BE2C (cell line): ENCODE results near the gene SKIL.

Experiments used
- DNase-seq: peaks from one replicate; pipeline ENCODE4 v3.0.0-alpha.2; 2020
- H3K27me3 ChIP-seq: fragments of 250-450 bp; sonication (Bioruptor Pico); 2 replicates; pipeline ENCODE4 v1.5.1; 2020; ENCODE audit warnings: mild to moderate bottlenecking
- H3K36me3 ChIP-seq: fragments of 250-450 bp; sonication (Bioruptor Pico); 2 replicates; pipeline ENCODE4 v1.5.1; 2020; ENCODE audit warnings: mild to moderate bottlenecking
- H3K4me1 ChIP-seq: fragments of 250-450 bp; sonication (Bioruptor Pico); 2 replicates; pipeline ENCODE4 v1.5.1; 2020
- H3K4me3 ChIP-seq: 2 replicates; pipeline ENCODE4 v1.5.1; 2011; ENCODE audit warnings: low read depth, low read length
- H3K9me3 ChIP-seq: fragments of 250-450 bp; sonication (Bioruptor Pico); 2 replicates; pipeline ENCODE4 v1.5.1; 2020
- CTCF ChIP-seq: IDR thresholded peaks from 2 replicates; pipeline ENCODE4 v1.5.1; 2012; ENCODE audit warnings: mild to moderate bottlenecking, low read depth, low read length

The SKIL gene

GRCh38 chr3:170355738-170356595 is 1.5 kb upstream of the SKIL start:
- Histone ChIP-seq H3K4me3 (peak overlapping the region; percentile 68), H3K9me3 (no peaks in the 10 kb centered on the region; the same call in 1 of the 2 replicates), H3K4me1 (peaks cover 13% of the 10 kb centered on the region), H3K36me3 (peaks cover 14% of the 10 kb centered on the region), H3K27me3 (no peaks in the 10 kb centered on the region)
- TF ChIP-seq CTCF = no peak
- peak; percentile 44 for DNase-seq

- no peak for TF ChIP-seq CTCF
- peak; percentile 93 for DNase-seq
- peaks cover 19% of the 10 kb centered on the region for H3K36me3 ChIP-seq
- peak overlapping the region; percentile 68 for H3K4me3 ChIP-seq
- no peaks in the 10 kb centered on the region for H3K27me3 ChIP-seq
- H3K9me3 ChIP-seq = no peaks in the 10 kb centered on the region
- peaks cover 13% of the 10 kb centered on the region for H3K4me1 ChIP-seq
Observed at GRCh38 chr3:170356596-170357175, 829 bp upstream of the SKIL start.

- peak; percentile 82 for DNase-seq
- peaks cover 13% of the 10 kb centered on the region for H3K4me1 ChIP-seq
Observed at GRCh38 chr3:170358042-170359010, 811 bp downstream of the SKIL start.

GRCh38 chr3:170359178-170359704 is 1.7 kb downstream of the SKIL start:
- peaks cover 36% of the 10 kb centered on the region for H3K36me3 ChIP-seq
- DNase-seq = no peak
- peaks cover 13% of the 10 kb centered on the region for H3K4me1 ChIP-seq
- H3K27me3 ChIP-seq = no peaks in the 10 kb centered on the region
- no peak for TF ChIP-seq CTCF
- peak overlapping the region; percentile 90 for H3K4me3 ChIP-seq
- H3K9me3 ChIP-seq = no peaks in the 10 kb centered on the region

More at GRCh38 chr3:170358042-170359010, 811 bp downstream of the SKIL start:
- TF ChIP-seq CTCF = peak; percentile 49
- peaks cover 30% of the 10 kb centered on the region for H3K36me3 ChIP-seq
- peak overlapping the region; percentile 90 for H3K4me3 ChIP-seq
- no peaks in the 10 kb centered on the region for H3K9me3 ChIP-seq
- H3K27me3 ChIP-seq = no peaks in the 10 kb centered on the region

- Histone ChIP-seq H3K36me3 (peaks cover 43% of the 10 kb centered on the region), H3K4me1 (peaks cover 4% of the 10 kb centered on the region)
Observed at GRCh38 chr3:170360466-170360865, 3.0 kb downstream of the SKIL start.

More at GRCh38 chr3:170360466-170360865, 3.0 kb downstream of the SKIL start:
- Histone ChIP-seq H3K4me3 (no peak overlapping the region), H3K9me3 (no peaks in the 10 kb centered on the region), H3K27me3 (no peaks in the 10 kb centered on the region)
- TF ChIP-seq CTCF = no peak
- no peak for DNase-seq
